Activated B cell treated with CpG ODN at 0.5 μM for 24 hours (primary cell): Measurements from ENCODE around the gene DLG2. TPM values are rescaled to one million over a fixed set of nuclear protein-coding genes. Genes with fewer than 3 reads are reported as not detected.

Source experiments
- ATAC-seq: fragments of 200-7000 bp; cut with Tn5 transposase; one replicate; pipeline ENCODE4 v1.10.0; 2021; ENCODE audit warnings: low read depth, mild to moderate bottlenecking, moderate library complexity
- CTCF ChIA-PET: fragments of 350-600 bp; sonication (Branson Sonifier 250); formaldehyde crosslinking; loops from one replicate; lab custom pipeline; 2021; ENCODE audit warnings: antibody characterized with exemption; lab: Charles Lee
- POLR2A ChIA-PET: fragments of 350-600 bp; sonication (Branson Sonifier 250); formaldehyde crosslinking; loops from one replicate; lab custom pipeline; 2021; ENCODE audit warnings: antibody characterized with exemption; lab: Charles Lee
- DNase-seq: peaks from one replicate; pipeline ENCODE4 v3.0.0; 2022
- H3K27ac Mint-ChIP-seq: one replicate; pipeline ENCODE4 v1.8.0; 2020; ENCODE audit warnings: mixed read lengths
- H3K27me3 Mint-ChIP-seq: one replicate; pipeline ENCODE4 v1.8.0; 2021; ENCODE audit warnings: mixed read lengths
- H3K36me3 Mint-ChIP-seq: one replicate; pipeline ENCODE4 v1.8.0; 2021; ENCODE audit warnings: low read depth, mixed read lengths
- H3K4me1 Mint-ChIP-seq: one replicate; pipeline ENCODE4 v1.8.0; 2021; ENCODE audit warnings: mixed read lengths
- H3K4me3 Mint-ChIP-seq: one replicate; pipeline ENCODE4 v1.8.0; 2020; ENCODE audit warnings: mild to moderate bottlenecking, mixed read lengths
- H3K9me3 Mint-ChIP-seq: one replicate; pipeline ENCODE4 v1.8.0; 2020; ENCODE audit warnings: mixed read lengths
- intact Hi-C: fragments of 100-400 bp; cut with micrococcal nuclease; formaldehyde crosslinking; loops from one replicate; pipeline ENCODE4 v1.15.1; 2024
- total RNA-seq: library from RNA; stranded (reverse); gene quantifications from 2 replicates; pipeline ENCODE4 v1.2.3, GENCODE V29; 2022
- TF ChIP-seq, protein P1 (sequence below): fragments of 200-600 bp; IDR thresholded peaks from one replicate; pipeline ENCODE4 v1.8.0; 2022; ENCODE audit warnings: antibody characterized with exemption, mild to moderate bottlenecking

The DLG2 gene
- total RNA-seq, 1 donor from 2014 or later = 2.7 TPM

DNA sequence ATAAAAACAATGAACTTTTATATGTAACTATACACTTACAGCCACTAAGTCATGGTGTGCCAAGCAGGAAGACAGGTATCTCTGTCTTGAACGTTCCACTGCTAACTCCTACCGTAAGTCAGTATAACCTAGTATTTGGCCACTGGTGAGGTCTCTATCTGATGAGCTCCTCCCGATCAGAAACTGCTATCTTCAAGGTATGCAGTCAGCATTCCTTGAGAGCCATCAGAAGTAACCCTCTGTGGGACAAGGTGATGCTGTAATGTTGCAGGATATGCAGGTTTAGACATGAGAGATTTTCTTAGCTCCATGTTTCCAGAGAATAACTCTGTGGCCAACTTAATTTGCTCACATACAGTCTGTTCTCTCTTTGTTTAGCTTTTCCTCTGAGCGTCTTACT lies 1943.1 kb downstream of the DLG2 start:
- intact Hi-C loops = no loop called here
- H3K27me3 Mint-ChIP-seq = peaks cover 23% of the 10 kb centered on the region
- POLR2A ChIA-PET = no interaction called here
- DNase-seq (no peak), ATAC-seq (no peak)
- CTCF ChIA-PET = no interaction called here
- no peaks in the 10 kb centered on the region for H3K36me3 Mint-ChIP-seq
- H3K9me3 Mint-ChIP-seq = no peaks in the 10 kb centered on the region
- peaks cover 21% of the 10 kb centered on the region for H3K4me1 Mint-ChIP-seq
- H3K4me3 Mint-ChIP-seq = no peak overlapping the region
- TF ChIP-seq, protein P1, sequence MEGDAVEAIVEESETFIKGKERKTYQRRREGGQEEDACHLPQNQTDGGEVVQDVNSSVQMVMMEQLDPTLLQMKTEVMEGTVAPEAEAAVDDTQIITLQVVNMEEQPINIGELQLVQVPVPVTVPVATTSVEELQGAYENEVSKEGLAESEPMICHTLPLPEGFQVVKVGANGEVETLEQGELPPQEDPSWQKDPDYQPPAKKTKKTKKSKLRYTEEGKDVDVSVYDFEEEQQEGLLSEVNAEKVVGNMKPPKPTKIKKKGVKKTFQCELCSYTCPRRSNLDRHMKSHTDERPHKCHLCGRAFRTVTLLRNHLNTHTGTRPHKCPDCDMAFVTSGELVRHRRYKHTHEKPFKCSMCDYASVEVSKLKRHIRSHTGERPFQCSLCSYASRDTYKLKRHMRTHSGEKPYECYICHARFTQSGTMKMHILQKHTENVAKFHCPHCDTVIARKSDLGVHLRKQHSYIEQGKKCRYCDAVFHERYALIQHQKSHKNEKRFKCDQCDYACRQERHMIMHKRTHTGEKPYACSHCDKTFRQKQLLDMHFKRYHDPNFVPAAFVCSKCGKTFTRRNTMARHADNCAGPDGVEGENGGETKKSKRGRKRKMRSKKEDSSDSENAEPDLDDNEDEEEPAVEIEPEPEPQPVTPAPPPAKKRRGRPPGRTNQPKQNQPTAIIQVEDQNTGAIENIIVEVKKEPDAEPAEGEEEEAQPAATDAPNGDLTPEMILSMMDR = no peak
- no peak overlapping the region for H3K27ac Mint-ChIP-seq

DNA sequence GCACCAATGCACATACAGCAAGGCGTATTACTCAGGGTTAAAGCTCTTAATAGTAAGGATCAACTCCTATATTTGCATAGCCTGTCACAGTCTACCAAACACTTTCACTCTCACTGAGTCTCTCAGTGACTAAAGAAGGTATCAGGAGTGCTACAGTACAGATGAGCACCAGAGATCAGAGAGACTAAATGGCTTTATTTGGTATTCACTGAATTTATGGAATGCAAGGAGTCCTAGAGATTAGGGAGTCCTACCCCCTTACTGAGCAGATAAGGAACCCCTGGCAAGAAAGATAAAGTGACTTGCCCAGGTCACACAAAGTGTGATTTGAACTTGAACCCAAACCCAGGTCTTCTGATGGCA lies 1944.6 kb downstream of the DLG2 start:
- H3K4me3 Mint-ChIP-seq = peak overlapping the region; percentile 13
- ATAC-seq (peak; percentile 79), DNase-seq (no peak)
- ChIA-PET CTCF (interaction anchor here (0.6 kb wide), 1 partner anchor 18 kb away, joined by 3 read pairs; no protein-coding TSS in a partner anchor), POLR2A (no interaction called here)
- no peaks in the 10 kb centered on the region for H3K36me3 Mint-ChIP-seq
- intact Hi-C loops = no loop called here
- H3K9me3 Mint-ChIP-seq = no peaks in the 10 kb centered on the region
- peaks cover 16% of the 10 kb centered on the region for H3K27me3 Mint-ChIP-seq
- H3K27ac Mint-ChIP-seq = no peak overlapping the region
- TF ChIP-seq, protein P1 = no peak
- H3K4me1 Mint-ChIP-seq = peaks cover 23% of the 10 kb centered on the region

DNA sequence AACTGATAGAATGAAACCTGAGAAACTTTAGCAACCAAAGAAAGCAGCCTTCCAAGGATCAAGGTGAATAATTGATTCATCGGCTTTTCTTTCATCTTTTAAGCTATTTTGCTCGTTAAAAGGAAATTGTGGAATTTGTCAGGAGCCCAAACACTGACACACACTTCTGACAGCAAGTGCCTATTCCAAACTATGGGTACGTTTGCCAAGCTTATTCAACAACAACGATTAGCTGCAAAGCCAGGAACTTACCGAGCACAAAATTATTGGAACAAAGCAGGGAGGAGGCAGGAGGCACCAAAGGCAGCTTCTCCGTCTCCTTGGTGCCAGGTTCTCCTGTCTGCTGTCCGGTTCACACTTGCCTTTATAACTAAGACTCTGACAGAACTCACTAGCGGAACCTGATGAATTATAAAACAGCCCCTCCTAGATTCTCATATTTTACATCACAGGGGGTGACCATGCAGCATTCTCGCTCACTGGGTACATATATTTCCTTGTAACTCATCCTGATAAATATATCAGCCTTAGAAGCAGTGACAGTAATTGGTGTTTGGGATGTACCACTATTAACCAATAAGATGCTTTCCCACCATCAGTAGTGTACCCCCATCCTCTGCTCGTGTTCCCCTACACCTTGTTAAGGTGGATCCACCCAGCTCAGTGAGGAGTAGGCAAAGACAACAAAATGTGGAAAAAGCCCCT lies 1945.1 kb downstream of the DLG2 start:
- ATAC-seq = no peak
- POLR2A ChIA-PET = no interaction called here
- H3K36me3 Mint-ChIP-seq = no peaks in the 10 kb centered on the region

DNA sequence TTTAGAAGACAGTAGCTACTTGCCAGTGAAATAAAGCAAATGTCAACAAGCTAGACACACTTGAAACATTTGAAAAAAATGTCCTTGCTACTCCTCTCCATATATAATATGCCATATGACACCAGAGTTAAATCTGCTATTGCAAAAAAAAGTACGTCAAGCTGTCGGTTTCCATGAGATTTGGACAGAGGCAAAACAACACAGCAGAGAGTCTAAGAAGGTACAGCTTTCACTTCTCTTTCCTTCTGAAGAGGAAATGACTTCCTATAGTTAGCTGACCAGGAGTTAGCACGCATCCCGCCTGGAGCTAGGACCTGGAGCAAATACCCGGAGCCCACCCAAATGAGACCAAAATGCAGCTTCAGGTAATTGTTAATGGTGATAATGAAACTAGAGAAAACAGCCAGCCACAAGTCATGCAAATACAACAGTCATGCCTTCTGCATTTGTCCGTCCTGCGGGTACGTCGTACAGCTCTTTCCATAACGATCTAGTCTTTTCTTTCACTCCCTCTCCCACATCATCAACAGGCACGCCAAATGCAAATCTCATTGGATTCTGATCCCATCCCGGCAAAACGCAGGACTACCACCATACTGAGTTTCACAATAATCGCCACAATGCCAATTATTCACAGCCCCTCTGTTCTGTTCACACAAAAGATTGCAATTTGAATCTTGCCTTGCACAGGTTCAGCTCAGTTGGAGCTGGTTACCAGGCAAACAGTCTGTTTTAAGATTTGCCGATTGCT lies 1945.9 kb downstream of the DLG2 start:
- peak overlapping the region; percentile 67 for H3K4me3 Mint-ChIP-seq
- TF ChIP-seq, protein P1 = no peak
- intact Hi-C loops = no loop called here
- POLR2A ChIA-PET = no interaction called here
- no peak overlapping the region for H3K27ac Mint-ChIP-seq
- DNase-seq = no peak
- H3K4me1 Mint-ChIP-seq = peaks cover 23% of the 10 kb centered on the region
- peaks cover 15% of the 10 kb centered on the region for H3K27me3 Mint-ChIP-seq
- CTCF ChIA-PET = no interaction called here
- H3K36me3 Mint-ChIP-seq = no peaks in the 10 kb centered on the region
- ATAC-seq = peak; percentile 37
- H3K9me3 Mint-ChIP-seq = no peaks in the 10 kb centered on the region

More for the DNA sequence above, 1945.1 kb downstream of the DLG2 start:
- no peaks in the 10 kb centered on the region for H3K9me3 Mint-ChIP-seq
- no peak overlapping the region for H3K27ac Mint-ChIP-seq
- intact Hi-C loops = no loop called here
- DNase-seq = no peak
- CTCF ChIA-PET = interaction anchor here (0.6 kb wide), 1 partner anchor 17 kb away, joined by 3 read pairs; no protein-coding TSS in a partner anchor
- TF ChIP-seq, protein P1 = no peak
- H3K4me3 Mint-ChIP-seq = peak overlapping the region; percentile 67
- H3K4me1 Mint-ChIP-seq = peaks cover 23% of the 10 kb centered on the region
- peaks cover 15% of the 10 kb centered on the region for H3K27me3 Mint-ChIP-seq

DNA sequence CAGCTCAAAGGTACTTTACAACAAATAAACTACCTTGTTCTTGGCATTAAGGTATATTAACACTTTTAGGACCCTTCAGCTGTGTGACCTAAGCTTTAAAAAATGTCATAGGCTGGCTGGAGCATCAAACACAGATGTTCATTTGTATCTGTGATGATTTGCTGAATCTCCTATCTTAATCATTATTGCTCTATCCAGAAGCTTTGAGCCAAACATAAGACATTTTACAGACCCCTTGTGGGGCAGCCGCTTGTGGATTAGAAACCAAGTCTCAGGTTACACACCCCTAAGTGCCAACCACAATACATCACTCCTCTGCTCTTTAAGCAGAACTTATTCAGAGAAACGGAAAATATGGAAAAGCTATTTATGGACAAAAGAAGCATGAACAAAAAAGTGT lies 1946.8 kb downstream of the DLG2 start:
- DNase-seq (no peak), ATAC-seq (no peak)
- H3K27me3 Mint-ChIP-seq = peaks cover 15% of the 10 kb centered on the region
- H3K27ac Mint-ChIP-seq = no peak overlapping the region
- ChIA-PET POLR2A (no interaction called here), CTCF (no interaction called here)
- H3K36me3 Mint-ChIP-seq = no peaks in the 10 kb centered on the region
- intact Hi-C loops = no loop called here
- no peaks in the 10 kb centered on the region for H3K9me3 Mint-ChIP-seq
- peaks cover 23% of the 10 kb centered on the region for H3K4me1 Mint-ChIP-seq
- H3K4me3 Mint-ChIP-seq = no peak overlapping the region
- TF ChIP-seq, protein P1 = no peak
